Measurements from ENCODE around the gene TAGLN.
"Not testable (repeated sequence)": the region's sequence is repeated elsewhere in the genome, so short reads cannot be mapped to it uniquely, and the experiment has no call there.

TAGLN gene

GRCh38 chr11:117204283-117205080 lies 5.3 kb downstream of the TAGLN start:
- Histone ChIP-seq H3K36me3 (ENCODE audit: control insufficient read depth, insufficient read depth, low read length) (peaks cover 5% of the 10 kb centered on the region; the same call in 1 of the 2 replicates), H3K4me3 (ENCODE audit: low read length) (no peak overlapping the region), H3K9me3 (ENCODE audit: control insufficient read depth, insufficient read depth, low read length) (no peaks in the 10 kb centered on the region), H3K4me1 (ENCODE audit: control insufficient read depth, insufficient read depth, low read length) (0 out of 2 replicates have a peak, but pooled peaks cover 1% of the 10 kb centered on the region), H3K27me3 (ENCODE audit: control insufficient read depth, insufficient read depth, low read length) (no peaks in the 10 kb centered on the region), H3K27ac (ENCODE audit: low read length) (no peak overlapping the region)
- 100% methylated on average over 1 of the region's 17 CpGs for WGBS (ENCODE audit: insufficient coverage, insufficient read length)
- no peak for DNase-seq (ENCODE audit: low read depth, low spot score)

DNA sequence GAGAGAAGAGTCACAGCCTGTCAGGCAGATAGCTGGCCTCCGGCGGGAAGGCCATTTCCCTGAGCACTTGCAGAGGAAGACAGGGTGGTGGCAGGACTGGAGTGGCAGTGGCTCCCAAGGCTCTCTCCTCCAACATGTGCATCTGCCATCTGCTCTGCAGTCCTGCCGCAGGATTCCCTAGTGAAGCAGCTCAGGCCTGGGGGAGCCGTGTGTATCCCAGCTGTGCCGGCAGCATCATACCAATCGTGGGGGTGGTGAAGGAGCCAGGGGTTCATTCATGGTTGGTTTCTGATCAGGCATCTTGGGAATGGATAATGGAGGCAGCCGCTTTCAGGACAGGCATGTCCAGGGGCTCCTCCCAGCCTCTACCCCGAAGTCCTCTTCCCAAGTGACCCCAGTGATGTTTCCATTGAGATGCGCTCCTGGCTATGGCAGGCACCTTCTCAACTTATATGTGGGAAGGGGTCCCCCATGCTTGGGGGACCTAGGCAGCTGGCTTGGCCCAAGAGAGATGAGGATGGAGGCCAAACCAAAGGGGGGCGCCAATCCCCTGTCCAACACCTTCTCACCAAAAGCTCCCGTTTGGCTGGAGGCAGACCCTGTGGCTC lies 6.1 kb downstream of the TAGLN start:
- Histone ChIP-seq H3K4me1 (ENCODE audit: control insufficient read depth, insufficient read depth, low read length) (no peaks in the 10 kb centered on the region), H3K27me3 (ENCODE audit: control insufficient read depth, insufficient read depth, low read length) (no peaks in the 10 kb centered on the region), H3K27ac (ENCODE audit: low read length) (no peak overlapping the region), H3K36me3 (ENCODE audit: control insufficient read depth, insufficient read depth, low read length) (peaks cover 5% of the 10 kb centered on the region; the same call in 1 of the 2 replicates), H3K4me3 (ENCODE audit: low read length) (no peak overlapping the region), H3K9me3 (ENCODE audit: control insufficient read depth, insufficient read depth, low read length) (no peaks in the 10 kb centered on the region)
- no CpG with 5 or more reads among the region's 11 CpGs for WGBS (ENCODE audit: insufficient coverage, insufficient read length)
- no peak for DNase-seq (ENCODE audit: low read depth, low spot score)

DNA sequence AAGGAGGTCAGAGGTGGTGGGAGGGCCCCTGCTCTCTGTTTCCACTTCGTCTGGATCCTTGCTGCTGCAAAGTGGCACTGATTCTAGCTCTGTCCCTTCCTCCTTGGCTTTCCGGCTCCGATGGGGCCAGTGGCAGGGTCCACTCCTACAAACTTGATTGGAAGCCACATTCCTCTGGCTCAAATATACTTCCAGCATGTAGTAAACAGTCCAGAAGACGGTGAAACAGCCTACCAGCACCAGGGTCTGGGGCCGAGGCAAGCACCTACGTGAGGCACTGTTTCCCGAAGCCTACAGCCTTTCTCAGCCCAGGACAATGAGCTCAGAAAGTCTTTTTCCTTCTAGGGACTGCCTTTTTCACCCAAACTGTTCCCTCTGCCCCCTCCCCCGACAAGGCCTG lies 6.9 kb downstream of the TAGLN start:
- no CpG with 5 or more reads among the region's 8 CpGs for WGBS (ENCODE audit: insufficient coverage, insufficient read length)
- not testable (repeated sequence) for H3K36me3 ChIP-seq (ENCODE audit: control insufficient read depth, insufficient read depth, low read length); H3K4me1 ChIP-seq (ENCODE audit: control insufficient read depth, insufficient read depth, low read length); H3K9me3 ChIP-seq (ENCODE audit: control insufficient read depth, insufficient read depth, low read length); H3K4me3 ChIP-seq (ENCODE audit: low read length); DNase-seq (ENCODE audit: low read depth, low spot score); H3K27me3 ChIP-seq (ENCODE audit: control insufficient read depth, insufficient read depth, low read length); H3K27ac ChIP-seq (ENCODE audit: low read length)

- H3K27ac ChIP-seq (ENCODE audit: low read length); H3K27me3 ChIP-seq (ENCODE audit: control insufficient read depth, insufficient read depth, low read length); DNase-seq (ENCODE audit: low read depth, low spot score); H3K4me1 ChIP-seq (ENCODE audit: control insufficient read depth, insufficient read depth, low read length); H3K4me3 ChIP-seq (ENCODE audit: low read length); H3K36me3 ChIP-seq (ENCODE audit: control insufficient read depth, insufficient read depth, low read length); H3K9me3 ChIP-seq (ENCODE audit: control insufficient read depth, insufficient read depth, low read length): not testable (repeated sequence)
- WGBS (ENCODE audit: insufficient coverage, insufficient read length) = no CpG with 5 or more reads among the region's 11 CpGs
These were observed 7.7 kb downstream of the TAGLN start for GRCh38 chr11:117206859-117207258.

- H3K9me3 ChIP-seq (ENCODE audit: control insufficient read depth, insufficient read depth, low read length) = not testable (repeated sequence)
- no CpG with 5 or more reads among the region's 5 CpGs for WGBS (ENCODE audit: insufficient coverage, insufficient read length)
These were observed 8.3 kb downstream of the TAGLN start for GRCh38 chr11:117207481-117207880.

DNA sequence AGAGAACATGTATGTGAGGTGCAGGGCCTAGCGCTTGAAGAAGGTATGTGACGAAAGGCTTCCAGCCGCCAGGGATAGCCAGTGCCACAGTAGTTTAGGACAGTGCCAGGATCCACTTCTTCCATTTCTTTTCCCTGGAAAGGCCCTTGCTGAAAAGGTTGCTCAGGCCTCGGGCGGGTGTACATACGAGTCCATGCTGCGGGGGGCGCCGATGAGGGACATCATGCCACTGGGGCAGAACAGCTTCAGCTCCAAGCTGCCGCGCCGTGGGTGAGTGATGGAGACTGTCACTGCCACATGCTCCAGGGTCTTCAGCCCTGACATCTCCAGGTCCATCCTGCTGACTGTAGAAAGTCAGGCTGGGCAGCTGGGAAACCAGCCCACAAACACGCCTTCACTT lies 9.5 kb downstream of the TAGLN start:
- not testable (repeated sequence) for H3K36me3 ChIP-seq (ENCODE audit: control insufficient read depth, insufficient read depth, low read length); H3K9me3 ChIP-seq (ENCODE audit: control insufficient read depth, insufficient read depth, low read length); H3K4me1 ChIP-seq (ENCODE audit: control insufficient read depth, insufficient read depth, low read length); H3K27ac ChIP-seq (ENCODE audit: low read length); H3K4me3 ChIP-seq (ENCODE audit: low read length); H3K27me3 ChIP-seq (ENCODE audit: control insufficient read depth, insufficient read depth, low read length); DNase-seq (ENCODE audit: low read depth, low spot score)
- WGBS (ENCODE audit: insufficient coverage, insufficient read length) = no CpG with 5 or more reads among the region's 13 CpGs

More at GRCh38 chr11:117207481-117207880, 8.3 kb downstream of the TAGLN start:
- not testable (repeated sequence) for H3K4me1 ChIP-seq (ENCODE audit: control insufficient read depth, insufficient read depth, low read length); H3K27ac ChIP-seq (ENCODE audit: low read length); H3K36me3 ChIP-seq (ENCODE audit: control insufficient read depth, insufficient read depth, low read length); H3K27me3 ChIP-seq (ENCODE audit: control insufficient read depth, insufficient read depth, low read length); H3K4me3 ChIP-seq (ENCODE audit: low read length); DNase-seq (ENCODE audit: low read depth, low spot score)

- not testable (repeated sequence) for H3K27ac ChIP-seq (ENCODE audit: low read length); H3K36me3 ChIP-seq (ENCODE audit: control insufficient read depth, insufficient read depth, low read length); H3K27me3 ChIP-seq (ENCODE audit: control insufficient read depth, insufficient read depth, low read length); DNase-seq (ENCODE audit: low read depth, low spot score); H3K4me1 ChIP-seq (ENCODE audit: control insufficient read depth, insufficient read depth, low read length); H3K9me3 ChIP-seq (ENCODE audit: control insufficient read depth, insufficient read depth, low read length); H3K4me3 ChIP-seq (ENCODE audit: low read length)
- no CpG with 5 or more reads among the region's 8 CpGs for WGBS (ENCODE audit: insufficient coverage, insufficient read length)
These were observed 10.4 kb downstream of the TAGLN start for GRCh38 chr11:117209351-117210125.

GRCh38 chr11:117210620-117211019 lies 11.4 kb downstream of the TAGLN start:
- Histone ChIP-seq H3K4me3 (ENCODE audit: low read length) (no peak overlapping the region), H3K4me1 (ENCODE audit: control insufficient read depth, insufficient read depth, low read length) (no peaks in the 10 kb centered on the region), H3K27me3 (ENCODE audit: control insufficient read depth, insufficient read depth, low read length) (no peaks in the 10 kb centered on the region), H3K36me3 (ENCODE audit: control insufficient read depth, insufficient read depth, low read length) (peaks cover 3% of the 10 kb centered on the region; the same call in 1 of the 2 replicates), H3K9me3 (ENCODE audit: control insufficient read depth, insufficient read depth, low read length) (no peaks in the 10 kb centered on the region), H3K27ac (ENCODE audit: low read length) (no peak overlapping the region)
- no CpG with 5 or more reads among the region's 3 CpGs for WGBS (ENCODE audit: insufficient coverage, insufficient read length)
- DNase-seq (ENCODE audit: low read depth, low spot score) = no peak

DNA sequence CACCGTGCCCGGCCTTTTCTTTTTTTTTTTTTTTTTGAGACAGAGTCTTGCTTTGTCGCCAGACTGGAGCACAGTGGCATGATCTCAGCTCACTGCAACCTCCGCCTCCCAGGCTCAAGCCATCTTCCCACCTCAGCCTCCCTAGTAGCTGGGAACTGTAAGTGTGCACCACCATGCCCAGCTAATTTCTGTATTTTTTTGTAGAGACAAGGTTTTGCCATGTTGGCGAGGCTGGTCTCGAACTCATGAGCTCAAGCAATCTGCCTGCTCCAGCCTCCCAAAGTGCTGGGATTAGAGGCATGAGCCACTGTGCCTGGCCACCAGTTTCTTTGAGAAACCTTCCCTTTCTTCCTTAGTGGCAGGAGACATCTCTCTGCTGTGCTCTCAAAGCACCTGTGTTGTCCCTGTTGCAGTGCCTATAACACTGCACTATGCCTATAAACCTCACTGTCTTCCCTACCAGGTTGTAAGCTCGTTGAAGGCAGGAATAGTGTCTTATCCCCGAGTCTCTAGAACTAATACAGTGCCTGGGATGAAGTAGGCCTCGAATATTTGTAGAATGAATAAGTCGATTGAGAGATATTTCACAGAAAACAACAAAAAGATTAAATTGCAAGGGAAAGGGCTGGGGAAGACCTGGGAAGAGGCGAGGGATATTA lies 13.7 kb downstream of the TAGLN start:
- no peak for DNase-seq (ENCODE audit: low read depth, low spot score)
- no peaks in the 10 kb centered on the region for H3K36me3 ChIP-seq (ENCODE audit: control insufficient read depth, insufficient read depth, low read length)
- no CpG with 5 or more reads among the region's 11 CpGs for WGBS (ENCODE audit: insufficient coverage, insufficient read length)

More for the DNA sequence above, 13.7 kb downstream of the TAGLN start:
- Histone ChIP-seq H3K4me3 (ENCODE audit: low read length) (no peak overlapping the region), H3K27ac (ENCODE audit: low read length) (no peak overlapping the region), H3K27me3 (ENCODE audit: control insufficient read depth, insufficient read depth, low read length) (no peaks in the 10 kb centered on the region), H3K4me1 (ENCODE audit: control insufficient read depth, insufficient read depth, low read length) (no peaks in the 10 kb centered on the region), H3K9me3 (ENCODE audit: control insufficient read depth, insufficient read depth, low read length) (no peaks in the 10 kb centered on the region)

All from iPS DF 6.9 (cell line).